Measurements from ENCODE around the gene FRMD8.

DNA sequence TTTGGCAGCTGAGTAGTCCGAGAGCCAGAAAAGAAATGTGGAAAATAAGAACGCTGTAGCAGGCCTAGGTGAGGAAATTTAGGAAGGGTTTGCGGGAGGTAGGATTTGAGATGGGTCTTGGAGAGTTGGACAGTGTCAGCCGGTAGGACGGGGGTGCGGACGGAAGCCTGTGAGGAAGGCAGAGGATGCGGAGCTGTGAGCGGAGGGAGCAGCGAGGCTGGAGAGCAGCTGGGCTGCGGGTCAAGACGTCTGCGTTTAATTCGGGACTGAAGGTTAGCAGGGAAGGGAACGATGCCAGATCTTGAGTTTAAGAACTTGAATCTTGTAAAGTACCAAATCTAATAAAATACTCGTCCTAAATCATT lies 32.6 kb upstream of the FRMD8 start:
- TF ChIP-seq POLR2AphosphoS5 (IDR thresholded peaks at IDR 0.05; ENCODE audit: low read depth), result peak; percentile 45; the same call in 1 of the 2 replicates
- TF ChIP-seq, protein P1, sequence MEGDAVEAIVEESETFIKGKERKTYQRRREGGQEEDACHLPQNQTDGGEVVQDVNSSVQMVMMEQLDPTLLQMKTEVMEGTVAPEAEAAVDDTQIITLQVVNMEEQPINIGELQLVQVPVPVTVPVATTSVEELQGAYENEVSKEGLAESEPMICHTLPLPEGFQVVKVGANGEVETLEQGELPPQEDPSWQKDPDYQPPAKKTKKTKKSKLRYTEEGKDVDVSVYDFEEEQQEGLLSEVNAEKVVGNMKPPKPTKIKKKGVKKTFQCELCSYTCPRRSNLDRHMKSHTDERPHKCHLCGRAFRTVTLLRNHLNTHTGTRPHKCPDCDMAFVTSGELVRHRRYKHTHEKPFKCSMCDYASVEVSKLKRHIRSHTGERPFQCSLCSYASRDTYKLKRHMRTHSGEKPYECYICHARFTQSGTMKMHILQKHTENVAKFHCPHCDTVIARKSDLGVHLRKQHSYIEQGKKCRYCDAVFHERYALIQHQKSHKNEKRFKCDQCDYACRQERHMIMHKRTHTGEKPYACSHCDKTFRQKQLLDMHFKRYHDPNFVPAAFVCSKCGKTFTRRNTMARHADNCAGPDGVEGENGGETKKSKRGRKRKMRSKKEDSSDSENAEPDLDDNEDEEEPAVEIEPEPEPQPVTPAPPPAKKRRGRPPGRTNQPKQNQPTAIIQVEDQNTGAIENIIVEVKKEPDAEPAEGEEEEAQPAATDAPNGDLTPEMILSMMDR (conservative IDR thresholded peaks at IDR 0.05; ENCODE audit: low read depth in 2 of 2), result no peak
- TF ChIP-seq, protein P2, sequence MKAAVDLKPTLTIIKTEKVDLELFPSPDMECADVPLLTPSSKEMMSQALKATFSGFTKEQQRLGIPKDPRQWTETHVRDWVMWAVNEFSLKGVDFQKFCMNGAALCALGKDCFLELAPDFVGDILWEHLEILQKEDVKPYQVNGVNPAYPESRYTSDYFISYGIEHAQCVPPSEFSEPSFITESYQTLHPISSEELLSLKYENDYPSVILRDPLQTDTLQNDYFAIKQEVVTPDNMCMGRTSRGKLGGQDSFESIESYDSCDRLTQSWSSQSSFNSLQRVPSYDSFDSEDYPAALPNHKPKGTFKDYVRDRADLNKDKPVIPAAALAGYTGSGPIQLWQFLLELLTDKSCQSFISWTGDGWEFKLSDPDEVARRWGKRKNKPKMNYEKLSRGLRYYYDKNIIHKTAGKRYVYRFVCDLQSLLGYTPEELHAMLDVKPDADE (IDR thresholded peaks at IDR 0.05), result no peak
- no peak for TF ChIP-seq EZH2 (IDR thresholded peaks at IDR 0.05; ENCODE audit: low read depth, unreplicated experiment)
- TF ChIP-seq, protein P3, sequence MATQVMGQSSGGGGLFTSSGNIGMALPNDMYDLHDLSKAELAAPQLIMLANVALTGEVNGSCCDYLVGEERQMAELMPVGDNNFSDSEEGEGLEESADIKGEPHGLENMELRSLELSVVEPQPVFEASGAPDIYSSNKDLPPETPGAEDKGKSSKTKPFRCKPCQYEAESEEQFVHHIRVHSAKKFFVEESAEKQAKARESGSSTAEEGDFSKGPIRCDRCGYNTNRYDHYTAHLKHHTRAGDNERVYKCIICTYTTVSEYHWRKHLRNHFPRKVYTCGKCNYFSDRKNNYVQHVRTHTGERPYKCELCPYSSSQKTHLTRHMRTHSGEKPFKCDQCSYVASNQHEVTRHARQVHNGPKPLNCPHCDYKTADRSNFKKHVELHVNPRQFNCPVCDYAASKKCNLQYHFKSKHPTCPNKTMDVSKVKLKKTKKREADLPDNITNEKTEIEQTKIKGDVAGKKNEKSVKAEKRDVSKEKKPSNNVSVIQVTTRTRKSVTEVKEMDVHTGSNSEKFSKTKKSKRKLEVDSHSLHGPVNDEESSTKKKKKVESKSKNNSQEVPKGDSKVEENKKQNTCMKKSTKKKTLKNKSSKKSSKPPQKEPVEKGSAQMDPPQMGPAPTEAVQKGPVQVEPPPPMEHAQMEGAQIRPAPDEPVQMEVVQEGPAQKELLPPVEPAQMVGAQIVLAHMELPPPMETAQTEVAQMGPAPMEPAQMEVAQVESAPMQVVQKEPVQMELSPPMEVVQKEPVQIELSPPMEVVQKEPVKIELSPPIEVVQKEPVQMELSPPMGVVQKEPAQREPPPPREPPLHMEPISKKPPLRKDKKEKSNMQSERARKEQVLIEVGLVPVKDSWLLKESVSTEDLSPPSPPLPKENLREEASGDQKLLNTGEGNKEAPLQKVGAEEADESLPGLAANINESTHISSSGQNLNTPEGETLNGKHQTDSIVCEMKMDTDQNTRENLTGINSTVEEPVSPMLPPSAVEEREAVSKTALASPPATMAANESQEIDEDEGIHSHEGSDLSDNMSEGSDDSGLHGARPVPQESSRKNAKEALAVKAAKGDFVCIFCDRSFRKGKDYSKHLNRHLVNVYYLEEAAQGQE (IDR thresholded peaks at IDR 0.05; ENCODE audit: unreplicated experiment), result no peak
- TF ChIP-seq EZH2phosphoT487 (IDR thresholded peaks at IDR 0.05; ENCODE audit: unreplicated experiment), result no peak
- TF ChIP-seq NANOG (IDR thresholded peaks at IDR 0.05; ENCODE audit: borderline replicate concordance), result no peak
- no peak for TF ChIP-seq JUNB (IDR thresholded peaks at IDR 0.05; ENCODE audit: unreplicated experiment)
